Measurements from ENCODE around the gene TMEM117.

TMEM117 gene

GRCh38 chr12:44287545-44287944, 451.7 kb downstream of the TMEM117 start:
- H3K79me2 ChIP-seq (ENCODE audit: insufficient read depth, low read length): no peaks in the 10 kb centered on the region
- no peak overlapping the region for H3K4me2 ChIP-seq (ENCODE audit: low read length)
- peaks cover 3% of the 10 kb centered on the region for H3K4me1 ChIP-seq (ENCODE audit: insufficient read depth, low read length, severe bottlenecking)
- H3K9me3 ChIP-seq (ENCODE audit: low read length): no peaks in the 10 kb centered on the region
- H3K27me3 ChIP-seq (ENCODE audit: insufficient read depth, low read length): no peaks in the 10 kb centered on the region
- no peaks in the 10 kb centered on the region for H3K36me3 ChIP-seq (ENCODE audit: insufficient read depth, low read length)
- no peak overlapping the region for H2AFZ ChIP-seq (ENCODE audit: low read length)
- H3K9me2 ChIP-seq (ENCODE audit: low read depth, low read length): no peaks in the 10 kb centered on the region
- no peak overlapping the region for H3K4me3 ChIP-seq (ENCODE audit: low read depth, low read length, poor library complexity, severe bottlenecking)
- no peaks in the 10 kb centered on the region for H3F3A ChIP-seq (ENCODE audit: insufficient read depth, low read length)
- no peak overlapping the region for H3K9ac ChIP-seq (ENCODE audit: low read length)
- TF ChIP-seq EZH2 (IDR thresholded peaks at IDR 0.05; ENCODE audit: borderline replicate concordance, low read length): no peak
- TF ChIP-seq CTCF (IDR thresholded peaks at IDR 0.05; ENCODE audit: low read length): no peak
- H4K20me1 ChIP-seq (ENCODE audit: insufficient read depth, low read length): no peaks in the 10 kb centered on the region
- H3K27ac ChIP-seq (ENCODE audit: low read depth, low read length, poor library complexity, severe bottlenecking): no peak overlapping the region

- no peak overlapping the region; the same call in 1 of the 2 replicates for H2AFZ ChIP-seq (ENCODE audit: low read length)
- peak overlapping the region; percentile 61 for H3K27ac ChIP-seq (ENCODE audit: low read depth, low read length, poor library complexity, severe bottlenecking)
- H3K4me1 ChIP-seq (ENCODE audit: insufficient read depth, low read length, severe bottlenecking): peaks cover 13% of the 10 kb centered on the region
- no peaks in the 10 kb centered on the region for H3K27me3 ChIP-seq (ENCODE audit: insufficient read depth, low read length)
- no peaks in the 10 kb centered on the region for H3F3A ChIP-seq (ENCODE audit: insufficient read depth, low read length)
- TF ChIP-seq EZH2 (IDR thresholded peaks at IDR 0.05; ENCODE audit: borderline replicate concordance, low read length) (no peak), CTCF (IDR thresholded peaks at IDR 0.05; ENCODE audit: low read length) (no peak)
- H3K9ac ChIP-seq (ENCODE audit: low read length): no peak overlapping the region
- no peaks in the 10 kb centered on the region for H3K36me3 ChIP-seq (ENCODE audit: insufficient read depth, low read length)
- no peaks in the 10 kb centered on the region for H3K79me2 ChIP-seq (ENCODE audit: insufficient read depth, low read length)
- H3K9me2 ChIP-seq (ENCODE audit: low read depth, low read length): no peaks in the 10 kb centered on the region
- peak overlapping the region; percentile 7 for H3K4me3 ChIP-seq (ENCODE audit: low read depth, low read length, poor library complexity, severe bottlenecking)
- no peaks in the 10 kb centered on the region for H4K20me1 ChIP-seq (ENCODE audit: insufficient read depth, low read length)
- H3K4me2 ChIP-seq (ENCODE audit: low read length): peak overlapping the region; percentile 47
- H3K9me3 ChIP-seq (ENCODE audit: low read length): no peaks in the 10 kb centered on the region
Measured at GRCh38 chr12:44294649-44295048, 458.8 kb downstream of the TMEM117 start.

- H3F3A ChIP-seq (ENCODE audit: insufficient read depth, low read length): no peaks in the 10 kb centered on the region
- no peak overlapping the region; the same call in 1 of the 2 replicates for H2AFZ ChIP-seq (ENCODE audit: low read length)
- no peak overlapping the region for H3K4me3 ChIP-seq (ENCODE audit: low read depth, low read length, poor library complexity, severe bottlenecking)
- TF ChIP-seq EZH2 (IDR thresholded peaks at IDR 0.05; ENCODE audit: borderline replicate concordance, low read length): no peak
- no peak for TF ChIP-seq CTCF (IDR thresholded peaks at IDR 0.05; ENCODE audit: low read length)
- no peaks in the 10 kb centered on the region for H3K79me2 ChIP-seq (ENCODE audit: insufficient read depth, low read length)
- H3K9ac ChIP-seq (ENCODE audit: low read length): no peak overlapping the region
- no peaks in the 10 kb centered on the region for H3K9me2 ChIP-seq (ENCODE audit: low read depth, low read length)
- H3K4me2 ChIP-seq (ENCODE audit: low read length): no peak overlapping the region
- H3K27me3 ChIP-seq (ENCODE audit: insufficient read depth, low read length): no peaks in the 10 kb centered on the region
- no peak overlapping the region for H3K27ac ChIP-seq (ENCODE audit: low read depth, low read length, poor library complexity, severe bottlenecking)
- H3K36me3 ChIP-seq (ENCODE audit: insufficient read depth, low read length): no peaks in the 10 kb centered on the region
- H3K9me3 ChIP-seq (ENCODE audit: low read length): no peaks in the 10 kb centered on the region
- H4K20me1 ChIP-seq (ENCODE audit: insufficient read depth, low read length): no peaks in the 10 kb centered on the region
- peaks cover 13% of the 10 kb centered on the region for H3K4me1 ChIP-seq (ENCODE audit: insufficient read depth, low read length, severe bottlenecking)
Measured at GRCh38 chr12:44295958-44296623, 460.2 kb downstream of the TMEM117 start.

All from OCI-LY1 (cell line).